GM21423 (cell line): ENCODE data around the gene PARVA.
"Not testable (repeated sequence)": the region's sequence is repeated elsewhere in the genome, so short reads cannot be mapped to it uniquely, and the experiment has no call there.

Source experiments
- ATAC-seq: cut with Tn5 transposase; IDR thresholded peaks from one replicate; pipeline ENCODE4 v1.9.1; 2021; ENCODE audit warnings: mild to moderate bottlenecking, moderate library complexity; ENCODE audit not compliant: unreplicated experiment

Gene PARVA

GRCh38 chr11:12496181-12497025 lies 119.0 kb downstream of the PARVA start:
- no peak for ATAC-seq

DNA sequence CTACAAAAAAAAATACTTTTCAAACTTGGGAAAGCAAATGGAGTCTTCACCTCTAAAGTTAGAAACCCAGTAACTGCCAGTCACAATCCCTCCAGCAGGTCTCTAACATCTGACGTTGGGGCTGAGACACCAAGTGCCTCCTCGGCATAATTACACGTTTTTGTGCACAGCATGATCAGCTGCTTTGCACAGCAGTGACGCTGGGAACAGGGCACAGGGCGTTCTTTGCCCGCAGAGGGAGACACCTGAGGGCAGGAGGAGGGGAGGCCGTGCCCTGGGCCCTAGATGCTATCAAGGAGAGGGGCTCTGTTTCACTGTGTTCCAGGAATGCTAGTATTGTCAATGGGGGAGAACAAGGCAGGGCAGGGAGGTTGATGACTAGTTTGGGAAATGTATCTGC lies 120.1 kb downstream of the PARVA start:
- no peak for ATAC-seq

DNA sequence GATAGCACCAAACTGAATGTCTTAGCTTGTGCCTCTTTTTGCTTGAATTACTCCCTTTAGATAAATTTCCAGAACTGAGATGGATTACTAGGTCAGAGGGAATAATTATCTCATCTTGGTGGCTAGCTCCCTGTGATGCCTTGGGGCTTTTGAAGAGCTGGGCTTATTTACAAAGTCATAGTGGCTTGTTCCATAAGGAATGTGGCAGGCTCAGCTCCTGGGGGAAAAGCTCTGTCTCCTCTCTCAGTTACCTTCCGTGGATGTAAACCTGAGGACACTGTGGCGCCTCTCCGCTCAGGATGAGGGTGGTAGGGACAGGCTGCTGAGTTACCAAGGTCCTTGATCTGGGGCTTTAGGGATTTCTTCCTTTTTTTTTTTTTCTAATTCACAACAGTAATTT lies 121.7 kb downstream of the PARVA start:
- no peak for ATAC-seq

DNA sequence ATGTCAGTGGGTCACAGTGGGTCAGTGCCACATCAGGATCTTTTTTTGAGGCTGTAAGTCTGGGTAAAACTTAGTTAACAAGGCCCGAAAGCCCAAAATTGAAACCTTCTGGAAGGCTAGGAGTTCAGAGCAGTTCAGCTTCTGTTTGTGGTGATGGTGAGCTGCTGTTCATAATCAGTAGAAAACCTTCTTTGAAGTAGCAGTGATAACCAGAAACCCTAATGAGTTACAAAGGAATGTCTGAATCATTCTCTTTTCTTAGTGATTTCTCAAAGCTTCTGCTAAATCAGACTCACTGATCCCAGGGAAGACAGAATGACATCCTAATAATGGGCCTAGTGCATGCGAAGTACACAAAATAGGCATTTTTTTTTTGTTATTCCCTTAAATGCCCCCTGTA lies 124.7 kb downstream of the PARVA start:
- no peak for ATAC-seq

- no peak for ATAC-seq
These were observed 125.7 kb downstream of the PARVA start for GRCh38 chr11:12503039-12503484.

DNA sequence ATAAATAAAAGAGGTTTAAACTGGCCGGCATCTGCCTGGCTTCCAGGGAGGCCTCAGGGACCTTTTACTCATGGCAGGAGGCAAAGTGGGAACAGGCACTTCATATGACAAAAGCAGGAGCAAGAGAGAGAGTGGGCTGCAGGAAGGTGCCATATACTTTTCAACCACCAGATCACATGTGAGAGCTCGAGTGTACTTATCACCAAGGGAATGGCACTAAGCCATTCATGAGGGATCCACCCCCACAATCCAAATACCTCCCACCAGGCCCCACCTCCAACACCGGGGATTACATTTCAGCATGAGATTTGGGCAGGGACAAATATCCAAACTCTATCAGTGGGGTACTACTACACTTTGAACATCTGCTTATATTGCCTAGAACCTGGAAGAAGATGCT lies 126.5 kb downstream of the PARVA start:
- no peak for ATAC-seq

DNA sequence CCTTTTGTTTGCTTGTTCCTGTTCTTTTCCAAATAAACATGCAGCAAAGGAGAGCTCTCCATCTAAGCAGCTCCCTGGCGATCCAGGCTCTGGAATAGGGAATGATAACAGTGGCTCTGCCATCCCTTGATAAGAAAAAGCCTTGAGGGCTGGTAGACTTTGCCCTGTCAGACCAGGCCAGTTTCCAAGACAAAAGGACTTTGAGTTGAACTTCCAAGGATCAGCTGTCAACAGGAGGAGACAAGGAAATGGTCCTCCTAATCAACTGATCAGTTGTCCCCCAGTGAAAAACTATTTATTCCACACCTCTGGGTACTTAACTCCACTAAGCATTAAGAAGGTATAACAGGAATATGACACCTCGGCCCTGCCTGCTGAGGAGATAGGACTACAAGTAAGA lies 127.8 kb downstream of the PARVA start:
- ATAC-seq = no peak

- ATAC-seq = no peak
These were observed 129.1 kb downstream of the PARVA start for GRCh38 chr11:12506404-12506921.

DNA sequence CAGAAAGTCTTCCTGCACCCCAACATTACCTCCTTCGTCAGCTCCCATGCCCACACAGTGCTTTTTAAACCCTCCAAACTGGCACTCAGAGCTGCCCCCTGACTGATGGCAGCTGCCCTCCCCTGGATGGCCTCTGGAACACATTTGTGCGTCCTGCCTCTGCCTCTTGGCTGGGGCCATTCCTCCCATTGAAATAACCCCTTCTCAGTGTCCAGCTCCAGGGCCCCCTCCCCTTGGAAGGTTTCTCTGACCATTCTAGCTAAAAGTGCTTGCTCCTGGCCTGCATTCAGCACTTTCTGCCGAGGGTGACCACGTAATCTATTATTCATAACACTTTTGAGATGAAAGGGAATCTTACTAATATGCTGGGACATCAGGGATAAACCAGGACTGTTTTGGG lies 130.0 kb downstream of the PARVA start:
- no peak for ATAC-seq

DNA sequence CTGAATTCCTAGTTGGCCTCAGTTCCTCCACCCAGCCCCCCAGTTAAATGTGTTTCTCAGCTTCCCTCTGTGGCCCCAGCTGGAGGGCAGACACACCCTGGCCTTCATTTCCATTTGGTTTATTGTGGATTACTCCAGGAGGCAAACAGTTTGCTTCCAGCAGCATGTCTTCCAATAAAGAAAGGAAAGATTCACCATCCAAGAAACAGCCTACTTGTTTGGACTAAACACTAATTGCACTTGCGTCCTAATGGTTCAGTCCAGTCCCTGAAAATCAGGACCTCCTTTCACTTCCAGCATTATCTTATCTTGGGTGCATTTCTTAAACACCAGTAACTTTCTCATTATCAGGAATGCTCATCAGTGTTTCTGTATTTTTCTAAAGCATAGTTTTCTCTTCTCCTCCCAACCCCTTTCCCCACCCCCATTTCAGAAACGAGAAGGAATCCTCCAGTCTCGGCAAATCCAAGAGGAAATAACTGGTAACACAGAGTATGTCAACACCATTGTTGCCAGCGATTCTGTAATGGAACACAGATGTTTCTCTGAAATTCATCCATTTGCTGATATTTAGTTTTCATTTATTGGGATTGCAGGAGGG lies 130.9 kb downstream of the PARVA start:
- ATAC-seq = no peak

GRCh38 chr11:12509371-12509770 lies 132.0 kb downstream of the PARVA start:
- no peak for ATAC-seq

DNA sequence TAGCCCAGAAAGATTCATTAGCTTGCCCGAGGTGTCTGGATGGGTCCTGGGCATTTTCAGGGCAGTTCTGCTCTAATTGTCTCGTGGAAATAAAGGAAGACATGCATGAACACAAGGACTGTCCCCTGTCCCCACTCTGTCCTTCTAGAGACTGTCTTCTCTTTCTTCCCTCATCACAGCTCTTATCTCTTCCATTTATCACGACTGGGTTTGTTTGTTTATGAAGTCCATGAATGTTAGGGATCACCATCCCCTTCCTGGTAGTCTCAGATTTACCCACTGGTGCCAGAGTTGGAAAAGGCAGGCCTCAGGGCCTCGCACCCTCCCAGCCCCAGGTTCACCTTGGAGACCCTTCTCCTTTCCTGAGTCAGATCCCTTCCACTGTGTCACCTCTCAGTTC lies 134.8 kb downstream of the PARVA start:
- ATAC-seq = no peak

DNA sequence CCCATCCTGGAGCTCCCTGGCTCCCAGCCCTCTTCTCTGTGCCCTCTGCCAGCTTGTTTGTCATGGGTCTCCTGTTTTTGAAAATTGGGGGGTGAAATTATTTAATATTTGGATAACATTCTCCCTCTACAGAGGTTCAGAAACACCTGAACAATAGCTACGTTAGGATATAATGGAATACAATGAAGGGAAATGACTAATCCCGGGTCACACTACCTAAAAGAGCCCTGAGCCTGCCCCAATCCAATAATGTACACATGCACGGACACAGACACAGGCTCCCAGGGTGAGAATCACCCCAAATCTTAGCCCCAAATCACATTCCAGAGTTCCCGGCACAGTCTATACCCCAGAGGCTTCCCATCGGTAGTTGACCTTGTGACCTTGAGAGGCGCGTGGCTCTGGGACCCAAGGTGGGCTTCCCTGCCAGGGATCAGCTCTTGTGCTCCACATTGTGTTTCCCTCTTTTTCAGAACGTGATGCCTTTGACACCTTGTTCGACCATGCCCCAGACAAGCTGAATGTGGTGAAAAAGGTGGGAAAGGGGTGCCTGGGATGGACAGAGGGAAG lies 135.5 kb downstream of the PARVA start:
- ATAC-seq = no peak

- no peak for ATAC-seq
These were observed 139.2 kb downstream of the PARVA start for GRCh38 chr11:12516387-12517105.

- no peak for ATAC-seq
These were observed 139.9 kb downstream of the PARVA start for GRCh38 chr11:12517306-12517705.

DNA sequence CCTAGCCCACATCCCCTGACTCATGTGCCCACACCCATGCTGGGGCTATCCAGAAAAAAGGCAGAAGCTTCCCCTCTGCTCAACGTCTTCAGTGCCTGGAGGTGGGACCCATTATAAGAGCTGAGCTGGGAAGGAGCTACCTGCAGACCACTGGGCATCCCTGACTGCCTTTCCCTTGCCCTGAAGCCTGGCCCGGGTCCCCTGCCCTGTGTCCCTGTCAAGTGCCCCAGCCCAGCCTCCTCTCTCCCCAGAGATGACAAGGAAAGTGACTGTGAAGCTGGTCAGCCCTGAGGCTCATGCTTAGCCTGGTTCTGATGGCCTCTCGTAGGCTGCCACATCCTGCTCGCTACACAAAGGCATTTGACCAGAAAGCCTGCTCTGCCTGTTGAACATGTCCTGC lies 140.4 kb downstream of the PARVA start:
- no peak for ATAC-seq

DNA sequence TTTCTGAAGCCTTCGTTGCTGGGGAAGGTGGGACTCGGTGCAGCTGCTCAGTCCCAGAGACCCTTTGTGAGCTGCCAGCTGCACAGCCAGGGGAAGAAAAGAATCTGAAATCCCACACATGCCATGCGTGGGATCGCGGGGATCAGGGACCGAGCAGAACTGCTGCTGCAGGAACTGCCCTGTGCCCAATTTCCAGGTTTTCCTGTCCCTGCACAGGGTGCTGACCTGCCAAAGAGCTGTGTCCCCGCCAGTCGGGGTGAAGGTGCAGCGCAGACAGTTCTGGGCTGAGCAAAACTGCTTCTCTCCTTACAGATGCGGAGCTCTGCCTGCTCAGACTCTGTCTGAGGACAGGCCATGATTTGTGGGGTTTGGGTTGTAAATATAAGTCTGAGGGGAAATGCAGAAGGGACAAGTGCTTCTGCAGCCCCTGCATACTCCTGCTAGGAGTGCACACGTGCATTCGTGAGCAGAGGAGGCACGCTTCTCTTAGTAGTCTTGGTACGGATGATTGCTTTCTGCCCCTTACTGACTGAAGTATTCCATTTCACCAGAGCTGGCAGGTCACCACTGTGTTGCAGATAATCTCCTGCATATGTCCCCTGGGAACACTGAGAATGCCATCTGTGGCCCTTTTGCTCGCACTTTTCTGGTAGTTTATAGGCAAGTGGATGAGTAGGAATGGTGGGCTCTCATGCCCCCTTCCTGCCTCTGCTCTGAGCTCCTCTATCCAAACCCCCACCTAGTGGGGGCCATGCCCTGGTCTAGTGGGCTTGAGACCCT lies 141.4 kb downstream of the PARVA start:
- ATAC-seq = no peak

DNA sequence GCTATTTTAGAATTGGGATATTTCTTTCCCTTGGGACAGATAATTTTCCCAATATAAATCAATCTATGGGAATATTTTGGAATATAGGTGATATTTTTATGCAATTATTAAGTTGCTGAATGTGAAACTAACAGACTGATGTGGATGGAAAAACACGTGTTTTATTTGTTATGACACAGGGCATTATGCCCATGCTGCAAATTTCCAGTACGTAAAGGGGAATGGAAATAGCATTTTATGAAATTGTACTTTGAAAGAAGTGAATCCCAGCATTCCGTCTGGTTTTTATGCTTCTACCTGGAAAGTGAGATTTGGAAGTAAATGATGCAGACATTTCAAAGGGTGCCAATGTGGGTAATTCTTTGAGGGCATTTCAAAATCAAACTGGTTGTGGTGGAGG lies 142.7 kb downstream of the PARVA start:
- ATAC-seq = no peak

DNA sequence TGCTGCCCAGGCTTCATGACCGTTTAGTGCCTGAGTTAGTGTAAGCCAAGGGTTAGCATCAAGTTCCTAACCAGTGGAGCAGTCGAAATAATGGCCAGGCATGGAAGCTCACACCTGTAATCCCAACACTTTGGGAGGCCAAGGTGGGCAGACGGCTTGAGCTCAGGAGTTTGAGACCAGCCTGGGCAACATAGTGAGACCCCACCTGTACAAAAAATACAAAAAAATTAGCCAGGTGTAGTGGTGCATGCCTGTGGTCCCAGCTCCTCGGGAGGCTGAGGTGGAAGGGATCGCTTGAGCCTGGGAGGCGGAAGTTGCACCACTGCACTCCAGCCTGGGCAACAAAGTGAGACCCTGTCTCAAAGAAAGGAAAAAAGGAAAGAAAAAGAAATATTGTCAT lies 143.2 kb downstream of the PARVA start:
- ATAC-seq = not testable (repeated sequence)

DNA sequence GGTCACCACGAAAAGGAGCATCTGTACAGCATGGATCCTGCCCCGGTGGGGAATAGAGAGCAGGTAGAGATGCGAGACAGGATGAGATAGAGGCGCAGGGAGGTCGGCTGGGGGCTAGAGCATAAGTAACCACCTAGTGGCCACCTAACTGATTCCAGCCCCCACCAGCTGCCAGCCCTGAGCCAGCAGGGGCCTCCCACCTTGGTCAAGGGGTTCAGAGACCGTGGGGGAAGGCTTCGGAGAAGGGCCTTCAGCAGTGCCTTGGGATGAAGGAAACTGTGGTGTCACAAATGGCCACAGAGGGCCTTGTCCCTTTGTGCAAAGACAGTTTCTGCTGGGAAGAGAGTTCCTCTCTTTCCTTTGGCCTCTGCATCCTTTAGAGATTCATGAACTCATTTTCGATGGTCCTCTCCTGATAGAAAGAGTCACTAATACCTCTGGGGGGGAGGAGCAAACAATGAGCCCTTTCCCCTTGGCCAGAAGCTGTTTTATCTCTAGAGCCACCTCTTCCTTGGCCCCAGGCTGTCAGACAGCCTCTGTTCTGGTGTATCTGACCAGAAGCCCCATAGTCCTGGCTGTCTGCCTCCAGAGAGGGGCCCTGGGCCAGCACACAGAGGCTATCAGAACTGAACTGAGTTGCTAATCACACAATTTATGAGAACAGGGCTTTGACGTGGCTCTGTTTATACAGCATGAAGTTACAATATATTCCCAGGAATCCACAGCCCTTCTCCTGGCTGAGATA lies 146.0 kb downstream of the PARVA start:
- ATAC-seq = no peak
